DND-41 (cell line): Measurements from ENCODE around the gene CFAP251.

ENCODE experiments used
- CTCF ChIP-seq: IDR thresholded peaks from 2 replicates; pipeline ENCODE4 v1.5.1; 2012; ENCODE audit warnings: borderline replicate concordance, low read length, moderate library complexity, mild to moderate bottlenecking; ENCODE audit not compliant: poor library complexity, severe bottlenecking; ENCODE audit errors: extremely low read depth
- EZH2 ChIP-seq: IDR thresholded peaks from 3 replicates; pipeline ENCODE4 v1.6.1; 2012; ENCODE audit warnings: borderline replicate concordance, low read depth, mild to moderate bottlenecking, moderate library complexity, low read length, inconsistent platforms; ENCODE audit not compliant: severe bottlenecking

DNA sequence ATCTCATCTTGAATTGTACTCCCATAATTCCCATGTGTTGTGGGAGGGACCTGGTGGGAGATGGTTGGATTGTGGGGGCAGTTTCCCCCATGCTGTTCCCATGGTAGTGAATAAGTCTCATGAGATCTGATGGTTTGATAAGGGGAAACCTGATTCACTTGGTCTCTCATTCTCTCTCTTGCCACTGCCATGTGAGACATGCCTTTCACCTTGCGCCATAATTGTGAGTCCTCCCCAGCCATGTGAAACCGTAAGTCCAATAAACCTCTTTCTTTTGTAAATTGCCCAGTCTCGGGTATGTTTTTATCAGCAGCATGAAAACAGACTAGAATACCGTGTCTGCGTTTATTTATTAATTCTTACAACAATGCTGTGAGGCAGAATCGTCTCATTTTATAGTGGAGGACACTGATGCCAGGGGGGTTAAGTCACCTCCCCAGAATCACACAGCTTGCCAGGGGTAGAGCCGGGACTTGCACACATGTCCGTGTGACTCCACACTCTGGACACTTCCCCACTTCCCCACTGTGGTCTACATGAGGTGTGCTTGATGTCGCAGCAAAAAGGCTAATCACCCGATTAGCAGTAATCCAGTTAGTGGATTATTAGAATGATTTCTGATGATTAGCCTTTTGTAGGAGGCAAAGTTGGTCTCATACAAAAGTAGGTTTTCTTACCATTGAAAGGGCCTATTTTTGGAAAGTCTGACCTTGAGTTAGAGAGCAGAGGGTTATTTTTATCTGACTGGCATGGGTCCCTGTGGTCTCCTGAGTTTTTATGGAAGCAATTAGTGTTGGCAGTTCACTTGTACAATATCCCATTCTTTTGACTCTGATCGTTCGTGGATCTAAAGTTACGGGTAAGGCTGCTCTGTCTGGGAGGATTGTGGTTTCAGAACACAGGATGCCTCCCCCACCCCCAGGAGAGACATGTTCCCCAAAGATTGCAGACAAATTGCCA lies 55.9 kb downstream of the CFAP251 start:
- TF ChIP-seq CTCF (no peak), EZH2 (no peak)
